ENCODE measurements around the gene SHCBP1. TPM values are rescaled to one million over a fixed set of nuclear protein-coding genes. Genes with fewer than 3 reads are reported as not detected.

The SHCBP1 gene
- total and polyA plus RNA-seq, 2 donors (not counting 1 experiment from before 2014, with no cell fraction given): 1.1 to 1.7 TPM

GRCh38 chr16:46582313-46582712 is 38.9 kb downstream of the SHCBP1 start:
- no peak overlapping the region for H3K27ac Mint-ChIP-seq
- intact Hi-C loops (cut with micrococcal nuclease): no loop called here
- Histone ChIP-seq H3K4me1 (ENCODE audit: control insufficient read depth in 2 of 2, insufficient read depth in 2 of 2, low read length in 2 of 2) (no peaks in the 10 kb centered on the region), H3K4me3 (ENCODE audit: control extremely low read depth in 1 of 5, extremely low read depth in 1 of 5, insufficient read depth in 1 of 5, low read depth in 2 of 5, low read length in 4 of 5) (no peak overlapping the region), H3K79me2 (ENCODE audit: control insufficient read depth, insufficient read depth, low read length) (no peaks in the 10 kb centered on the region), H2AFZ (ENCODE audit: insufficient read depth, low read depth, low read length, poor library complexity, severe bottlenecking) (no peak overlapping the region), H4K20me1 (ENCODE audit: control insufficient read depth, insufficient read depth, low read length, poor library complexity, severe bottlenecking) (no peaks in the 10 kb centered on the region), H3K4me2 (replicated peaks; ENCODE audit: low read depth, low read length, poor library complexity, severe bottlenecking) (no peak overlapping the region), H3K36me3 (replicated peaks in 1 of 2; ENCODE audit: control extremely low read depth in 1 of 2, control insufficient read depth in 1 of 2, extremely low read depth in 1 of 2, insufficient read depth in 2 of 2, low read length in 1 of 2) (peaks cover 0 to 2% of the 10 kb centered on the region in 2 experiments), H3K27ac (ENCODE audit: low read length in 2 of 2) (no peak overlapping the region), H3K9me3 (ENCODE audit: control extremely low read depth in 1 of 3, control insufficient read depth in 2 of 3, insufficient read depth in 1 of 3, low read length in 2 of 3) (peaks cover 1 to 15% (median 5%) of the 10 kb centered on the region in 3 donors), H3K9ac (ENCODE audit: low read length) (no peak overlapping the region), H3K27me3 (replicated peaks in 1 of 4; ENCODE audit: control extremely low read depth in 1 of 4, control insufficient read depth in 3 of 4, insufficient read depth in 4 of 4, low read length in 3 of 4) (no peaks in the 10 kb centered on the region)
- H3K9me3 Mint-ChIP-seq (ENCODE audit: insufficient read depth): peaks cover 7% of the 10 kb centered on the region
- no peak for ATAC-seq (ENCODE audit: low read depth)
- WGBS (ENCODE audit: insufficient coverage): 100% methylated on average over 1 of the region's 1 CpG
- POLR2A ChIA-PET: no interaction called here
- CTCF ChIA-PET: interaction anchor here (1.1 kb wide), 1 partner anchor 28 kb away, joined by 3 read pairs; no protein-coding TSS in a partner anchor
- no peak for TF ChIP-seq EZH2 (IDR thresholded peaks at IDR 0.05; ENCODE audit: borderline replicate concordance, insufficient read depth, low read depth, low read length, poor library complexity, severe bottlenecking)
- TF ChIP-seq CTCF (IDR thresholded peaks at IDR 0.05): no peak
- DNase-seq: no peak
- H3K27me3 Mint-ChIP-seq: no peaks in the 10 kb centered on the region
- no peak overlapping the region for H3K4me3 Mint-ChIP-seq
- no peaks in the 10 kb centered on the region for H3K4me1 Mint-ChIP-seq

DNA sequence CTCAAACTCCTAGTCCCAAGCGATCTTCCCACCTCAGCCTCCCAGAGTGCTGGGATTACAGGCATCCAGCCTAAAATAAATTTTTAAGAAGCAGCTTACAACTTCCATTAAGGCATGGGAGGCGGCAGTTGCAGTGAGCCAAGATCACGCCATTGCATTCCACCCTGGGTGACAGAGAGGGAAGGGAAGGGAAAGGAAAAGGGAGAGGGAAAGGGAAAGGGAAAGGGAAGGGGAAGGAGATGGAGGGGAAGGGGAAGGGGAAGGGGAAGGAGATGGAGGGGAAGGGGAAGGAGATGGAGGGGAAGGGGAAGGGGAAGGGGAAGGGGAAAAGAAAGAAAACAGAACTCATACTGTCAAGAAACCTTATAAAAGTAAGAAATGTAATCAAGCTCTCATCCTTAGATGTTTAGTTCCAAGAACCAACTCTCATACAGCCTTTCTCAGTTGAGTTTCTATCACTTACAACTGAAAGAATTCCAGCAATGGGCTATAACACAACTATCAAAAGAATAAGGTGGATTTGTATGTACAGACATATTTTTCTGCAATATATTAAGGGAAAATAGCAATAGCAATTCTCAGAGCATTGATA is 43.1 kb downstream of the SHCBP1 start:
- Mint-ChIP-seq H3K27ac (no peak overlapping the region), H3K9me3 (ENCODE audit: insufficient read depth) (no peaks in the 10 kb centered on the region), H3K4me1 (no peaks in the 10 kb centered on the region), H3K4me3 (no peak overlapping the region), H3K27me3 (no peaks in the 10 kb centered on the region)
- Histone ChIP-seq H3K4me1 (ENCODE audit: control insufficient read depth in 2 of 2, insufficient read depth in 2 of 2, low read length in 2 of 2) (no peaks in the 10 kb centered on the region), H3K36me3 (replicated peaks in 1 of 2; ENCODE audit: control extremely low read depth in 1 of 2, control insufficient read depth in 1 of 2, extremely low read depth in 1 of 2, insufficient read depth in 2 of 2, low read length in 1 of 2) (no peaks in the 10 kb centered on the region), H3K9me3 (ENCODE audit: control extremely low read depth in 1 of 3, control insufficient read depth in 2 of 3, insufficient read depth in 1 of 3, low read length in 2 of 3) (peaks cover 0 to 5% (median 0%) of the 10 kb centered on the region in 3 donors), H3K4me2 (replicated peaks; ENCODE audit: low read depth, low read length, poor library complexity, severe bottlenecking) (no peak overlapping the region), H2AFZ (ENCODE audit: insufficient read depth, low read depth, low read length, poor library complexity, severe bottlenecking) (no peak overlapping the region), H3K27ac (ENCODE audit: low read length in 2 of 2) (no peak overlapping the region), H3K79me2 (ENCODE audit: control insufficient read depth, insufficient read depth, low read length) (no peaks in the 10 kb centered on the region), H3K4me3 (ENCODE audit: control extremely low read depth in 1 of 5, extremely low read depth in 1 of 5, insufficient read depth in 1 of 5, low read depth in 2 of 5, low read length in 4 of 5) (no peak overlapping the region), H3K9ac (ENCODE audit: low read length) (no peak overlapping the region), H4K20me1 (ENCODE audit: control insufficient read depth, insufficient read depth, low read length, poor library complexity, severe bottlenecking) (no peaks in the 10 kb centered on the region), H3K27me3 (replicated peaks in 1 of 4; ENCODE audit: control extremely low read depth in 1 of 4, control insufficient read depth in 3 of 4, insufficient read depth in 4 of 4, low read length in 3 of 4) (no peaks in the 10 kb centered on the region)
- ATAC-seq (ENCODE audit: low read depth): no peak
- ChIA-PET CTCF (no interaction called here), POLR2A (no interaction called here)
- intact Hi-C loops (cut with micrococcal nuclease): no loop called here
- DNase-seq: no peak
- WGBS (ENCODE audit: insufficient coverage): no CpG with 5 or more reads among the region's 3 CpGs
- TF ChIP-seq EZH2 (IDR thresholded peaks at IDR 0.05; ENCODE audit: borderline replicate concordance, insufficient read depth, low read depth, low read length, poor library complexity, severe bottlenecking): no peak
- TF ChIP-seq CTCF (IDR thresholded peaks at IDR 0.05): no peak
